HEK293T (cell line): Measurements from ENCODE around the gene SHROOM4.

Experiments
- BHLHE40 ChIP-seq: fragments of 450-650 bp; IDR thresholded peaks from 2 replicates; pipeline ENCODE4 v1.6.1; 2016; ENCODE audit warnings: mild to moderate bottlenecking, moderate library complexity, borderline replicate concordance
- CTBP1 ChIP-seq: fragments of 450-650 bp; IDR thresholded peaks from 2 replicates; pipeline ENCODE4 v1.6.1; 2016; ENCODE audit warnings: borderline replicate concordance
- ELF4 ChIP-seq: fragments of 450-650 bp; IDR thresholded peaks from 2 replicates; pipeline ENCODE4 v1.6.1; 2017; ENCODE audit warnings: antibody characterized with exemption
- FOXK2 ChIP-seq: fragments of 450-650 bp; IDR thresholded peaks from 2 replicates; pipeline ENCODE4 v1.6.1; 2016; ENCODE audit warnings: mild to moderate bottlenecking
- FOXM1 ChIP-seq: fragments of 450-650 bp; IDR thresholded peaks from 2 replicates; pipeline ENCODE4 v1.6.1; 2017; ENCODE audit warnings: mild to moderate bottlenecking, borderline replicate concordance
- HDGF ChIP-seq: fragments of 450-650 bp; IDR thresholded peaks from 2 replicates; pipeline ENCODE4 v1.6.1; 2017; ENCODE audit warnings: antibody characterized with exemption, borderline replicate concordance
- LEF1 ChIP-seq: fragments of 450-650 bp; IDR thresholded peaks from 2 replicates; pipeline ENCODE4 v1.6.1; 2017; ENCODE audit warnings: mild to moderate bottlenecking, borderline replicate concordance
- NFRKB ChIP-seq: fragments of 450-650 bp; IDR thresholded peaks from 2 replicates; pipeline ENCODE4 v1.6.1; 2016; ENCODE audit warnings: mild to moderate bottlenecking, moderate library complexity
- SUZ12 ChIP-seq: fragments of 450-650 bp; IDR thresholded peaks from 2 replicates; pipeline ENCODE4 v1.6.1; 2016; ENCODE audit warnings: mild to moderate bottlenecking

GRCh38 chrX:50801135-50801534 is 12.9 kb downstream of the SHROOM4 start:
- no peak for TF ChIP-seq ELF4
- TF ChIP-seq FOXK2: no peak
- TF ChIP-seq FOXM1: no peak
- TF ChIP-seq NFRKB: no peak
- no peak for TF ChIP-seq CTBP1
- TF ChIP-seq HDGF: no peak
- no peak for TF ChIP-seq LEF1
- no peak for TF ChIP-seq SUZ12
- no peak for TF ChIP-seq BHLHE40
